ENCODE measurements around the gene AZIN2. TPM values are rescaled to one million over a fixed set of nuclear protein-coding genes. Genes with fewer than 3 reads are reported as not detected.
A peak's percentile ranks its signal among the peaks of the same experiment; 100 is the strongest.
"Not testable (repeated sequence)": the region's sequence is repeated elsewhere in the genome, so short reads cannot be mapped to it uniquely, and the experiment has no call there.

The AZIN2 gene
- polyA plus RNA-seq, 1 experiment = 6.4 TPM

DNA sequence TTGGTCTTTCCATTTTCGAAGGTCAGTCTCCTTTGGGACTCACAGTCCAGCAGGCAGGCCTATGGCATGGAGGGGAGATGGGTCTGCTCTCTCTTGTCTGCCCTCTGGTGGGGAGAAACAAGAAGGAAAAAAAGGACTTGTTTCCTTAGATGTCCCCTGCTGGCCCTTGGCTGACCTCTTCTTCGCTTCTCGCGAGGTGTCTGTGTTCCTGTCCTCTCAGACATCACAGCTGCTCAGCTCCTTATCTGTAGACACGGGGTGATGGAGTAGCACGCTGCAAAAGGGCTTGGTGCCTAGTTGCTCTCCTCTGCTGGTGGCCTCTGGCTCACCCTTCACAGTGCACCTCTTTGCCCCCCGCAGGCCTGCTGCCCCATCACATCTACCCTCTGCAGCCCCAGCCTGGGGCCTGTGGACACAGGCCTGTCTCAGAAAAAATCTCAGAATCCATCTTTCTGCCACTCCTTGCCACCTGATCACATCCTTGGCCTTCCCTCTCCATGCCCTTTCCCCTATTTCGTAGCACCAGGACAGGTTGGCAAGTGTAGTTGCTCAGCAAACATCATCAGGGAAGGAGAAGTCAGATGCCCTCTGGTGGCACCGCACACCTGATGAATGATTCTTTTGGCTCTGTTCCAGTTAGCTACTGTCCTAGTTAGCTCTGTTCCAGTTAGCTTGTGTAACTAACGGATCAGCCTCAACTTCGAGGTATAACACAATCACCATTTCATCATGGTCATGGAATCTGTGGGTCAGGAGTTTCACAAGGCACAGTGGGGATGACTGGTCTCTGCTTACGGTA lies 25.5 kb upstream of the AZIN2 start:
- H3K4me3 ChIP-seq (ENCODE audit: low read depth, low read length) = no peak overlapping the region
- H3K36me3 ChIP-seq (ENCODE audit: control insufficient read depth, insufficient read depth, low read length) = no peaks in the 10 kb centered on the region
- no peaks in the 10 kb centered on the region for H3K27me3 ChIP-seq (ENCODE audit: control insufficient read depth, insufficient read depth, low read length)
- POLR2A ChIA-PET = no interaction called here
- TF ChIP-seq, protein P1, sequence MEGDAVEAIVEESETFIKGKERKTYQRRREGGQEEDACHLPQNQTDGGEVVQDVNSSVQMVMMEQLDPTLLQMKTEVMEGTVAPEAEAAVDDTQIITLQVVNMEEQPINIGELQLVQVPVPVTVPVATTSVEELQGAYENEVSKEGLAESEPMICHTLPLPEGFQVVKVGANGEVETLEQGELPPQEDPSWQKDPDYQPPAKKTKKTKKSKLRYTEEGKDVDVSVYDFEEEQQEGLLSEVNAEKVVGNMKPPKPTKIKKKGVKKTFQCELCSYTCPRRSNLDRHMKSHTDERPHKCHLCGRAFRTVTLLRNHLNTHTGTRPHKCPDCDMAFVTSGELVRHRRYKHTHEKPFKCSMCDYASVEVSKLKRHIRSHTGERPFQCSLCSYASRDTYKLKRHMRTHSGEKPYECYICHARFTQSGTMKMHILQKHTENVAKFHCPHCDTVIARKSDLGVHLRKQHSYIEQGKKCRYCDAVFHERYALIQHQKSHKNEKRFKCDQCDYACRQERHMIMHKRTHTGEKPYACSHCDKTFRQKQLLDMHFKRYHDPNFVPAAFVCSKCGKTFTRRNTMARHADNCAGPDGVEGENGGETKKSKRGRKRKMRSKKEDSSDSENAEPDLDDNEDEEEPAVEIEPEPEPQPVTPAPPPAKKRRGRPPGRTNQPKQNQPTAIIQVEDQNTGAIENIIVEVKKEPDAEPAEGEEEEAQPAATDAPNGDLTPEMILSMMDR (IDR thresholded peaks at IDR 0.05; ENCODE audit: insufficient read depth, low read depth, low read length) = peak; percentile 79
- CTCF ChIA-PET = interaction anchor here (0.7 to 8.6 kb wide), 26 partner anchors 9 to 179 kb away, joined by 3 to 96 read pairs (median 4); partner anchors contain the start of gene AZIN2
- DNase-seq (ENCODE audit: low read depth) = no peak

DNA sequence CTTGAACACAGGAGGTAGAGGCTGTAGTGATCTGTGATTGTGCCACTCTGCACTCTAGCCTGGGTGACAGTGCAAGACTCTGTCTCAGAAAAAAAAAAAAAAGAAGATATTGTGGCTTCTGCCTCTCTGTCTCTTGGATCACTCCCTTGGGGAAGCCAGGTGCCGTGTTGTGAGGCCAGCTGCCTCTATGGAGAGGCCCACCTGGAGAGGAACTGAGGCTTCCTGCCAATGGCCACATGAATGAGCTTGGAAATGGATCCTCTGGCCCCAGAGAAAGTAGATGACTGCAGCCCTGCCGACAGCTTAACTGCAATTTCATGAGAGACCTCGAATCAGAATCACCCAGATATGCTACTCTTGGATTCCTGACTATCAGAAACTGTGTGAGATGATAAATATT lies 24.5 kb upstream of the AZIN2 start:
- Histone ChIP-seq H3K4me3 (ENCODE audit: low read depth, low read length) (no peak overlapping the region), H3K27me3 (ENCODE audit: control insufficient read depth, insufficient read depth, low read length) (no peaks in the 10 kb centered on the region), H3K36me3 (ENCODE audit: control insufficient read depth, insufficient read depth, low read length) (no peaks in the 10 kb centered on the region)
- ChIA-PET CTCF (interaction anchor here (1.0 to 8.6 kb wide), 14 partner anchors 10 to 180 kb away, joined by 3 to 96 read pairs (median 4); partner anchors contain the start of gene AZIN2), POLR2A (no interaction called here)
- TF ChIP-seq, protein P1 (IDR thresholded peaks at IDR 0.05; ENCODE audit: insufficient read depth, low read depth, low read length) = no peak
- DNase-seq (ENCODE audit: low read depth) = no peak

DNA sequence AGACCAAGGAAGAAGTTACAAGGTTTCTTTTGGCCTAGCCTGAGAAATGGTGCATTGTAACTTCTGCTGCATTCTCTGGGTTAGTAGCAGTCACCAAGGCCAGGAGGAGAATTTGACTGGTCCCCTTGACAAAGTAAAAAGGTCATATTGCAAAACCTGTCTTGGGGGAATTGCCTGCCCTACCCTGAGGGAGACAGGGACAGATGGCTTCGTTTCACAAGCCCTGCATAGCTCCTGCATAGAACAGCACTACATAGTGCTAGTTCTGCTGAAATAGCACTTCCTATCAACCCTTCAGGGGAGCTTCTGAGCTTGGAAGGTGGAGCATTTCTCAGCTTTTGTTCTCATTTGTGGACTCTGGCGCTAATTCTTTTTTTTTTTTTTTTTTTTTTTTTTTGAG lies 23.9 kb upstream of the AZIN2 start:
- TF ChIP-seq, protein P1 (IDR thresholded peaks at IDR 0.05; ENCODE audit: insufficient read depth, low read depth, low read length) = no peak

DNA sequence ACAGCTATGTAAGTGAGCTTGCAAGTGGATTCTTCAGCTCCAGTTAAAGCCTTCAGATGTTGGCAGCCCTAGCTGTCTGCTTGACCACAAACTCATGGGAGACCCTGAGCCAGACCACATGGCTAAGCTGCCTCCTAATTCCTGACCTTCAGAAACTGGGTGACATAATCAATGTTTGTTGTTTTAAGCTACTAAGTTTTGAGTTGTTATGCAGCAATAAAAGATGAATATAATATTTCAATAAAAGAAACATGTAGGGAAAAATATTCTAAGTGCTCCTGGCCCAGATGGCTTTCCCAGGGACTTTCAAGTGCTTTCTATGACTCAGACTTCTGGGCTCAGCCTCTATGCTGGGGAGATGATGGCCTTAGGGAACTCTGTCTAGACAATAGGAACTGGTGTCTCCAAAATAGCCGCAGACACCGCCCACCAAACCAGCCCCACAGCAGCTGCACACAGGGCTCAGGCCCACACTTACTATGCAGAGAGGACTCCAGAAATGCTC lies 20.3 kb upstream of the AZIN2 start:
- H3K27me3 ChIP-seq (ENCODE audit: control insufficient read depth, insufficient read depth, low read length) = no peaks in the 10 kb centered on the region
- H3K36me3 ChIP-seq (ENCODE audit: control insufficient read depth, insufficient read depth, low read length) = no peaks in the 10 kb centered on the region
- ChIA-PET POLR2A (interaction anchor here (0.7 kb wide), 1 partner anchor 39 kb away, joined by 5 read pairs; no protein-coding TSS in a partner anchor), CTCF (interaction anchor here (0.9 to 8.6 kb wide), 5 partner anchors 10 to 184 kb away, joined by 3 to 96 read pairs (median 4); partner anchors contain the start of gene AZIN2)
- no peak overlapping the region for H3K4me3 ChIP-seq (ENCODE audit: low read depth, low read length)
- TF ChIP-seq, protein P1 (IDR thresholded peaks at IDR 0.05; ENCODE audit: insufficient read depth, low read depth, low read length) = no peak
- DNase-seq (ENCODE audit: low read depth) = peak; percentile 91

More for the DNA sequence above, 23.9 kb upstream of the AZIN2 start:
- ChIA-PET CTCF (interaction anchor here (0.7 to 8.6 kb wide), 11 partner anchors 9 to 740 kb away, joined by 3 to 96 read pairs (median 4); partner anchors contain the start of gene AZIN2), POLR2A (no interaction called here)
- no peak for DNase-seq (ENCODE audit: low read depth)
- Histone ChIP-seq H3K36me3 (ENCODE audit: control insufficient read depth, insufficient read depth, low read length) (no peaks in the 10 kb centered on the region), H3K27me3 (ENCODE audit: control insufficient read depth, insufficient read depth, low read length) (no peaks in the 10 kb centered on the region), H3K4me3 (ENCODE audit: low read depth, low read length) (no peak overlapping the region)

DNA sequence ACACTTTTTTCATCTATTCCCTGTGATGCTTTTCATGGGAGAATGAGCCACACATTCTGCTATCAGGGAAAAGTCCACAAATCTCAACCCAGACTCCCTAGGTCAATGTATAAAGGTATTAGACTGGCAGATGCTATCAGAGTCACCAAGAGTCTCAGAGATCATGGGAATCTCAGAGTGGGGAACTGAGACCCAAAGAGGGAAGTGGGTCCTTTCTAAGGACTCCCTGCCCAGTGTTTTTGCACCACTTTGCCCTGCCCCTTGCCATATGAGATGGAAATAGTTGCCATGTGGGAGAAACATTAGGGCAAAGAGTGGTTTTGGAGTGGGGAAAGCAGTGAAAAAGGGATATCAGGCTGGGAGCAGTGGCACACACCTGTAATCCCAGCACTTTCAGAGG lies 19.1 kb upstream of the AZIN2 start:
- TF ChIP-seq, protein P1 (IDR thresholded peaks at IDR 0.05; ENCODE audit: insufficient read depth, low read depth, low read length) = no peak
- ChIA-PET CTCF (interaction anchor here (1.9 kb wide), 1 partner anchor 20 kb away, joined by 4 read pairs; the partner anchor contains the start of gene AZIN2), POLR2A (no interaction called here)
- H3K36me3 ChIP-seq (ENCODE audit: control insufficient read depth, insufficient read depth, low read length) = no peaks in the 10 kb centered on the region
- no peak overlapping the region for H3K4me3 ChIP-seq (ENCODE audit: low read depth, low read length)
- no peaks in the 10 kb centered on the region for H3K27me3 ChIP-seq (ENCODE audit: control insufficient read depth, insufficient read depth, low read length)
- no peak for DNase-seq (ENCODE audit: low read depth)

DNA sequence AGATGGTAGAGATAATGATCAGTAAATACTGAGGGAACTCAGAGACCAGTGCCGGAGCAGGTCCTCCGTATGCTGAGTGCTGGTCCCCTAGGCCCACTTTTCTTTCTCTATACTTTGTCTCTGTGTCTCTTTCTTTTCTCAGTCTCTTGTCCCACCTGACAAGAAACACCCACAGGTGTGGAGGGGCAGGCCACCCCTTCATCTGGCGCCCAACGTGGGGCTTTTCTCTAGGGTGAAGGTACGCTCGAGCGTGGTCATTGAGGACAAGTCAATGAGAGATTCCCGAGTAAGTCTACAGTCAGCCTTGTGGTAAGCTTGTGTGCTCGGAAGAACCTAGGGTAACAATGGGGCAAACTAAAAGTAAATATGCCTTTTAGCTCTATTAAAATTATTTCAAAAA lies 16.7 kb upstream of the AZIN2 start:
- H3K27me3 ChIP-seq (ENCODE audit: control insufficient read depth, insufficient read depth, low read length); H3K36me3 ChIP-seq (ENCODE audit: control insufficient read depth, insufficient read depth, low read length); H3K4me3 ChIP-seq (ENCODE audit: low read depth, low read length); DNase-seq (ENCODE audit: low read depth); POLR2A ChIA-PET: not testable (repeated sequence)
- CTCF ChIA-PET = interaction anchor here (0.8 to 0.9 kb wide), 2 partner anchors 15 to 131 kb away, joined by 3 read pairs; no protein-coding TSS in a partner anchor

Data from BJ (cell line).